K562 (cell line): ENCODE results near the gene GGA3. TPM values are rescaled to one million over a fixed set of nuclear protein-coding genes. Genes with fewer than 3 reads are reported as not detected.

Experiments used
- CTCFL ChIP-seq: IDR thresholded peaks from 2 replicates; pipeline ENCODE4 v1.6.1; 2011; ENCODE audit warnings: borderline replicate concordance, low read depth, mild to moderate bottlenecking, moderate library complexity, low read length; ENCODE audit not compliant: insufficient read depth, poor library complexity, severe bottlenecking
- EGR1 ChIP-seq: fragments of 450-650 bp; conservative IDR thresholded peaks from 2 replicates; pipeline ENCODE4 v1.6.1; 2017; ENCODE audit warnings: mild to moderate bottlenecking
- EP400 ChIP-seq: fragments of 450-650 bp; IDR thresholded peaks from 2 replicates; pipeline ENCODE4 v1.6.1; 2017; ENCODE audit warnings: antibody characterized with exemption, mild to moderate bottlenecking, moderate library complexity
- KDM1A ChIP-seq, 2 experiments: fragments of 450-650 bp; IDR thresholded peaks; 2 replicates each; pipeline ENCODE4 v1.6.1; 2016; ENCODE audit warnings: mild to moderate bottlenecking in 2 of 2
- MCM3 ChIP-seq: fragments of 450-650 bp; IDR thresholded peaks from 2 replicates; pipeline ENCODE4 v1.6.1; 2016
- RB1 ChIP-seq: fragments of 450-650 bp; IDR thresholded peaks from 2 replicates; pipeline ENCODE4 v1.6.1; 2017; ENCODE audit warnings: low read depth, mild to moderate bottlenecking
- RBM25 ChIP-seq: fragments of 200-400 bp; formaldehyde crosslinking; IDR thresholded peaks from 2 replicates; pipeline ENCODE4 v1.6.1; 2018; ENCODE audit warnings: low read length, low read depth, moderate library complexity; ENCODE audit not compliant: severe bottlenecking
- RREB1 ChIP-seq: fragments of 250-450 bp; sonication (Bioruptor Pico); IDR thresholded peaks from 2 replicates; pipeline ENCODE4 v1.4.0; 2020
- SRSF9 ChIP-seq: fragments of 200-400 bp; formaldehyde crosslinking; IDR thresholded peaks from 2 replicates; pipeline ENCODE4 v1.6.1; 2017; ENCODE audit warnings: low read depth, low read length, borderline replicate concordance
- ZC3H11A ChIP-seq: IDR thresholded peaks from 2 replicates; pipeline ENCODE4 v1.6.1; 2012; ENCODE audit warnings: low read depth, low read length, improper control_type of control experiment
- ZNF436 ChIP-seq: fragments of 250-450, 450-650 bp; sonication (Bioruptor Pico); formaldehyde crosslinking; IDR thresholded peaks from 2 replicates; pipeline ENCODE4 v1.7.0; 2020; ENCODE audit warnings: mild to moderate bottlenecking
- ZNF449 ChIP-seq: fragments of 250-450 bp; sonication (Bioruptor Pico); IDR thresholded peaks from 2 replicates; pipeline ENCODE4 v1.8.0; 2022; ENCODE audit warnings: moderate library complexity, mild to moderate bottlenecking, inconsistent platforms
- ZNF592 ChIP-seq: fragments of 450-650 bp; IDR thresholded peaks from 2 replicates; pipeline ENCODE4 v1.6.1; 2017; ENCODE audit warnings: antibody characterized with exemption, mild to moderate bottlenecking
- ZNF830 ChIP-seq: fragments of 250-450 bp; sonication (Bioruptor Pico); IDR thresholded peaks from 2 replicates; pipeline ENCODE4 v1.5.0; 2021; ENCODE audit warnings: mild to moderate bottlenecking
- polyA plus RNA-seq, 8 experiments: library from polyadenylated mRNA; depleted of rRNA in 4 of 8; stranded (reverse) in 5 of 8; unstranded in 3 of 8; fragments of >200 nt; fragmentation: Nextera tagmentation in 2 of 8; fragmentation: Illumina TruSeq in 1 of 8; extraction: Ambion mirVana in 2 of 8; extraction: Trizol in 1 of 8; gene quantifications; 2 replicates each; pipeline versions ENCODE4 v1.2.1 to v1.2.3, GENCODE V29; 2011 to 2014; ENCODE audit warnings: inconsistent platforms in 1 of 8, missing spikeins in 1 of 8
- total RNA-seq, 7 experiments: library from RNA; depleted of rRNA in 6 of 7; stranded (reverse); fragments of >200 nt in 6 of 7; fragmentation: Illumina TruSeq in 2 of 7; extraction: Trizol in 2 of 7; gene quantifications; 2 replicates each; pipeline versions ENCODE4 v1.2.1 to v1.2.3, GENCODE V29; 2011 to 2021; ENCODE audit warnings: low replicate concordance in 1 of 7

GGA3 gene
- total and polyA plus RNA-seq, 9 of the 15 experiments (the other 6 are each of a cell fraction or from before 2014, with no cell fraction given) = 5.7 to 64.9 (median 25.4) TPM

- TF ChIP-seq CTCFL (peak; percentile 42), ZNF592 (no peak), RBM25 (no peak), RREB1 (CRISPR knock-in tag) (no peak), MCM3 (no peak), SRSF9 (no peak), EP400 (peak; percentile 42), KDM1A (IDR thresholded peaks at IDR 0.05) (no peak), EGR1 (peak; percentile 99), ZC3H11A (no peak), ZNF449 (CRISPR knock-in tag) (no peak), RB1 (peak; percentile 29; the same call in 1 of the 2 replicates), ZNF830 (no peak), ZNF436 (no peak)
Measured at GRCh38 chr17:75270218-75270965, 9.0 kb upstream of the GGA3 start (continued).
